CD4-positive, alpha-beta T cell treated with Interleukin-6 at 100 ng/mL for 8 hours (primary cell): ENCODE measurements around the gene KARS1.

Source experiments
- DNase-seq: peaks from one replicate; pipeline ENCODE4 v3.0.0-alpha.2; 2020; ENCODE audit warnings: mixed read lengths, low spot score

Gene KARS1

GRCh38 chr16:75579281-75579834 lies 68.1 kb downstream of the KARS1 start:
- no peak for DNase-seq

- no peak for DNase-seq
Measured at GRCh38 chr16:75578725-75579124, 68.7 kb downstream of the KARS1 start.

GRCh38 chr16:75578212-75578611 lies 69.3 kb downstream of the KARS1 start:
- no peak for DNase-seq
